Central memory CD8-positive, alpha-beta T cell (primary cell): ENCODE results near the gene OR4D1.

Source experiments
- ATAC-seq: fragments of 150-1000 bp; cut with Tn5 transposase; replicated peaks from 2 replicates; pipeline ENCODE4 v1.10.0; 2022; ENCODE audit warnings: mild to moderate bottlenecking, moderate FRiP score, moderate number of reproducible peaks; ENCODE audit not compliant: poor library complexity, severe bottlenecking; ENCODE audit errors: extremely low read depth
- DNase-seq, 2 donors: peaks; one replicate each; pipeline ENCODE4 v3.0.0; 2021; ENCODE audit warnings: low spot score in 2 of 2
- H3K27ac Mint-ChIP-seq: one replicate; pipeline ENCODE4 v1.8.0; 2022; ENCODE audit warnings: low read depth, mild to moderate bottlenecking, moderate library complexity, mixed read lengths
- H3K27me3 Mint-ChIP-seq: one replicate; pipeline ENCODE4 v1.8.0; 2022; ENCODE audit warnings: mixed read lengths
- H3K36me3 Mint-ChIP-seq: one replicate; pipeline ENCODE4 v1.8.0; 2022; ENCODE audit warnings: mild to moderate bottlenecking, moderate library complexity, mixed read lengths; ENCODE audit not compliant: insufficient read depth
- H3K4me1 Mint-ChIP-seq: one replicate; pipeline ENCODE4 v1.8.0; 2022; ENCODE audit warnings: mixed read lengths
- H3K4me3 Mint-ChIP-seq: one replicate; pipeline ENCODE4 v1.8.0; 2022; ENCODE audit warnings: mild to moderate bottlenecking, moderate library complexity, mixed read lengths
- H3K9me3 Mint-ChIP-seq: one replicate; pipeline ENCODE4 v1.8.0; 2022; ENCODE audit warnings: mixed read lengths

Gene OR4D1

DNA sequence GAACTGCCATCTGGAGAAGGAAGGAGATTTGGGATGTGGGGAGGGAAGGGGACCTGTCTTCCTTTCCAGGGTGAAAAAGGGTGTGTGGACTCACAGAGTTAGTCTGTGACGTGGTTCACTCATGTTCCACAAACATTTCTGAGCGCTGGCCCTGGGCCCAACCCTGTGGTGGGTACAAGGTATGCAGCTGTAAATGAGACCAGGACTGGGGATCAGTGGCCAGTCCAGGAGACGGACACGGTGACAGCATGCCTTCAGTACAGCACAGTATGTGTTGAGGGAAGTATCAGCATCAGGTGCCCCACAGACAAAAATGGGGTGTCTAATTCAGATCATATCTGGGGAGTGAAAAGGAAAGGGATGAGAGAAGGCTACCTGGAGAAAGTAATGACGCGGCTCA, 38.9 kb downstream of the OR4D1 start:
- H3K9me3 Mint-ChIP-seq, result no peaks in the 10 kb centered on the region
- peaks cover 41% of the 10 kb centered on the region for H3K27me3 Mint-ChIP-seq
- no peak overlapping the region for H3K27ac Mint-ChIP-seq
- DNase-seq (no peak), ATAC-seq (no peak)
- peaks cover 10% of the 10 kb centered on the region for H3K4me1 Mint-ChIP-seq
- H3K4me3 Mint-ChIP-seq, result no peak overlapping the region
- H3K36me3 Mint-ChIP-seq, result no peaks in the 10 kb centered on the region

GRCh38 chr17:58187675-58188074, 39.5 kb downstream of the OR4D1 start:
- DNase-seq (no peak), ATAC-seq (no peak)
- Mint-ChIP-seq H3K36me3 (no peaks in the 10 kb centered on the region), H3K4me3 (no peak overlapping the region), H3K9me3 (no peaks in the 10 kb centered on the region), H3K4me1 (peaks cover 10% of the 10 kb centered on the region), H3K27me3 (peaks cover 41% of the 10 kb centered on the region), H3K27ac (no peak overlapping the region)

- H3K9me3 Mint-ChIP-seq, result no peaks in the 10 kb centered on the region
- H3K27me3 Mint-ChIP-seq, result peaks cover 41% of the 10 kb centered on the region
- no peak overlapping the region for H3K27ac Mint-ChIP-seq
- ATAC-seq, result no peak
- no peak for DNase-seq
- no peak overlapping the region for H3K4me3 Mint-ChIP-seq
- H3K36me3 Mint-ChIP-seq, result no peaks in the 10 kb centered on the region
- H3K4me1 Mint-ChIP-seq, result peaks cover 10% of the 10 kb centered on the region
These were observed 41.4 kb downstream of the OR4D1 start for GRCh38 chr17:58189436-58190146.

GRCh38 chr17:58191241-58191896, 43.2 kb downstream of the OR4D1 start:
- no peaks in the 10 kb centered on the region for H3K9me3 Mint-ChIP-seq
- peaks cover 5% of the 10 kb centered on the region for H3K4me1 Mint-ChIP-seq
- no peak overlapping the region for H3K27ac Mint-ChIP-seq
- H3K27me3 Mint-ChIP-seq, result peaks cover 42% of the 10 kb centered on the region
- no peaks in the 10 kb centered on the region for H3K36me3 Mint-ChIP-seq
- DNase-seq (no peak), ATAC-seq (no peak)
- H3K4me3 Mint-ChIP-seq, result no peak overlapping the region

- Mint-ChIP-seq H3K36me3 (no peaks in the 10 kb centered on the region), H3K9me3 (no peaks in the 10 kb centered on the region), H3K4me1 (peaks cover 5% of the 10 kb centered on the region), H3K27me3 (peaks cover 45% of the 10 kb centered on the region), H3K27ac (no peak within 1 kb of the TSS), H3K4me3 (no peak within 1 kb of the TSS)
- DNase-seq, result no peak
- ATAC-seq, result no peak
These were observed 44.4 kb downstream of the OR4D1 start, which contains the start of gene EPX for GRCh38 chr17:58192612-58193011. EPX (plus strand) TSS chr17:58192726; CDS start chr17:58192847, 121 bp downstream.

GRCh38 chr17:58193641-58194255, 45.6 kb downstream of the OR4D1 start:
- Mint-ChIP-seq H3K4me1 (peaks cover 5% of the 10 kb centered on the region), H3K9me3 (no peaks in the 10 kb centered on the region), H3K36me3 (no peaks in the 10 kb centered on the region), H3K27ac (no peak overlapping the region), H3K4me3 (no peak overlapping the region), H3K27me3 (peaks cover 47% of the 10 kb centered on the region)
- DNase-seq (no peak), ATAC-seq (no peak)

GRCh38 chr17:58195518-58196123, 47.4 kb downstream of the OR4D1 start:
- ATAC-seq (no peak), DNase-seq (no peak)
- Mint-ChIP-seq H3K27me3 (peaks cover 50% of the 10 kb centered on the region), H3K27ac (no peak overlapping the region), H3K36me3 (no peaks in the 10 kb centered on the region), H3K9me3 (no peaks in the 10 kb centered on the region), H3K4me1 (peaks cover 13% of the 10 kb centered on the region), H3K4me3 (no peak overlapping the region)

DNA sequence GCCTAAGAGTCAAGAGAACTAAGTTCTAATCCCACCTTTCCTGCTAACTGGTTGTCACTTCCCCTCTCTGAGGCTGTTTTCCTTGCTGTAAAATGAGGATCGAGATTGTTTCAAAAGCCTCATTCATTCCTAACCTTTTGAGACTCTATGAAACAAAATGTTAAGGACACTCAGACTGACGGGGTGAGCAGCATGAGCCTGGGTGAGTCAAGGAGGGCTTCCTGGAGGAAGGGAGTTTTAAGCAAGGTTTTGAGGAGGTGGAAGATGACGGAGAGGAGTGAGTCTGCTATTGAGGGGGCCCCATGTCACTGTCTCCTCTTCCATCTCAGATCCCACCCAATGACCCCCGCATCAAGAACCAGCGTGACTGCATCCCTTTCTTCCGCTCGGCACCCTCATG, 48.4 kb downstream of the OR4D1 start:
- peaks cover 42% of the 10 kb centered on the region for H3K27me3 Mint-ChIP-seq
- no peak for ATAC-seq
- H3K4me1 Mint-ChIP-seq, result peaks cover 8% of the 10 kb centered on the region
- DNase-seq, result no peak
- no peaks in the 10 kb centered on the region for H3K36me3 Mint-ChIP-seq
- no peak overlapping the region for H3K27ac Mint-ChIP-seq
- H3K9me3 Mint-ChIP-seq, result no peaks in the 10 kb centered on the region
- no peak overlapping the region for H3K4me3 Mint-ChIP-seq

DNA sequence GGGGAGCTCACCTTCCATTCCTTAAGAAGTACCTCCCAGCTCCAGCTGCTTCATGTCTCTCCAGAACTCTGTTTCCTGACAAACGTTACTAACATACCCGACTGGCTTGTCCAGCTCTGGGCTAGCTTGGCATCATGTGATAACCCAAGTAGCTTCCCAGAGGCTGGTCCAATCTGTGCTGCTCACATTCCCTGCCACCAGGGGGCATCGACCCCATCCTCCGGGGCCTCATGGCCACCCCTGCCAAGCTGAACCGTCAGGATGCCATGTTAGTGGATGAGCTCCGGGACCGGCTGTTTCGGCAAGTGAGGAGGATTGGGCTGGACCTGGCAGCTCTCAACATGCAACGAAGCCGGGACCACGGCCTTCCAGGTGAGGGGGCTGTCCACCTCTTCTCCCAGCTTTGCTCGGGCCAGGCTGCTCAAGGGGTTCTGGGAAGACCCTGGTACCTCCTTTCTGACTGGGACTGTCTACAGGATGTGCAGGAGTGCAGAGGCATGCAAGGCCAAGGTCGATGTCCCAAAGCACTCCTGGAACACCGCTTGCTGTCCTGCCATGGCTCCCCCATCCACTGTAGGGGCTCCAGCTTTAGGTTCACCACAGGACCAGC, 51.9 kb downstream of the OR4D1 start:
- DNase-seq (peak; percentile 28 to 35), ATAC-seq (peak; percentile 58)
- H3K9me3 Mint-ChIP-seq, result no peaks in the 10 kb centered on the region
- peaks cover 1% of the 10 kb centered on the region for H3K36me3 Mint-ChIP-seq
- peaks cover 42% of the 10 kb centered on the region for H3K27me3 Mint-ChIP-seq
- peaks cover 8% of the 10 kb centered on the region for H3K4me1 Mint-ChIP-seq
- no peak overlapping the region for H3K27ac Mint-ChIP-seq
- no peak overlapping the region for H3K4me3 Mint-ChIP-seq

GRCh38 chr17:58202859-58203258, 54.7 kb downstream of the OR4D1 start:
- no peak for DNase-seq
- Mint-ChIP-seq H3K27ac (no peak overlapping the region), H3K27me3 (peaks cover 26% of the 10 kb centered on the region), H3K4me1 (peaks cover 8% of the 10 kb centered on the region), H3K4me3 (no peak overlapping the region), H3K36me3 (peaks cover 4% of the 10 kb centered on the region), H3K9me3 (no peaks in the 10 kb centered on the region)
- ATAC-seq, result no peak

- peaks cover 6% of the 10 kb centered on the region for H3K36me3 Mint-ChIP-seq
- ATAC-seq (no peak), DNase-seq (no peak)
- H3K4me1 Mint-ChIP-seq, result peaks cover 7% of the 10 kb centered on the region
- H3K27me3 Mint-ChIP-seq, result peaks cover 6% of the 10 kb centered on the region
- no peak overlapping the region for H3K4me3 Mint-ChIP-seq
- H3K27ac Mint-ChIP-seq, result no peak overlapping the region
- H3K9me3 Mint-ChIP-seq, result no peaks in the 10 kb centered on the region
These were observed 56.6 kb downstream of the OR4D1 start for GRCh38 chr17:58204796-58205195.

GRCh38 chr17:58205936-58206335, 57.8 kb downstream of the OR4D1 start:
- H3K4me3 Mint-ChIP-seq, result no peak overlapping the region
- H3K27me3 Mint-ChIP-seq, result no peaks in the 10 kb centered on the region
- ATAC-seq (no peak), DNase-seq (no peak)
- H3K9me3 Mint-ChIP-seq, result no peaks in the 10 kb centered on the region
- no peak overlapping the region for H3K27ac Mint-ChIP-seq
- peaks cover 11% of the 10 kb centered on the region for H3K36me3 Mint-ChIP-seq
- H3K4me1 Mint-ChIP-seq, result no peaks in the 10 kb centered on the region
